ENCODE data around the gene KCNMB2. TPM values are rescaled to one million over a fixed set of nuclear protein-coding genes. Genes with fewer than 3 reads are reported as not detected.
"Not testable (repeated sequence)": the region's sequence is repeated elsewhere in the genome, so short reads cannot be mapped to it uniquely, and the experiment has no call there.

Gene KCNMB2
- total RNA-seq, 1 experiment from 2014 or later: not detected

- Mint-ChIP-seq H3K4me1 (no peaks in the 10 kb centered on the region), H3K36me3 (no peaks in the 10 kb centered on the region), H3K4me3 (no peak overlapping the region), H3K27ac (no peak overlapping the region), H3K9me3 (no peaks in the 10 kb centered on the region), H3K27me3 (ENCODE audit: low read depth) (no peaks in the 10 kb centered on the region)
- no peak for DNase-seq (ENCODE audit: low spot score)
- ATAC-seq: no peak
- POLR2A ChIA-PET: no interaction called here
- TF ChIP-seq ZNF232 (CRISPR knock-in tag; IDR thresholded peaks at IDR 0.05) (no peak), ZBTB21 (CRISPR knock-in tag; IDR thresholded peaks at IDR 0.05; ENCODE audit: borderline replicate concordance) (no peak), ATF1 (CRISPR knock-in tag; IDR thresholded peaks at IDR 0.05) (no peak), FOXJ3 (CRISPR knock-in tag; IDR thresholded peaks at IDR 0.05; ENCODE audit: borderline replicate concordance) (no peak), GTF2I (CRISPR knock-in tag; conservative IDR thresholded peaks at IDR 0.05) (no peak), SMAD3 (CRISPR knock-in tag; IDR thresholded peaks at IDR 0.05; ENCODE audit: borderline replicate concordance) (no peak), RORB (CRISPR knock-in tag; IDR thresholded peaks at IDR 0.05) (no peak), FOXP4 (CRISPR knock-in tag; IDR thresholded peaks at IDR 0.05) (no peak), ZNF423 (CRISPR knock-in tag; IDR thresholded peaks at IDR 0.05) (no peak), TP53 (CRISPR knock-in tag; IDR thresholded peaks at IDR 0.05) (no peak), NR3C1 (CRISPR knock-in tag; conservative IDR thresholded peaks at IDR 0.05; ENCODE audit: low read depth) (no peak), IRF2 (CRISPR knock-in tag; IDR thresholded peaks at IDR 0.05; ENCODE audit: borderline replicate concordance, low read depth) (no peak), ESRRA (CRISPR knock-in tag; IDR thresholded peaks at IDR 0.05; ENCODE audit: borderline replicate concordance) (no peak), E2F4 (CRISPR knock-in tag; IDR thresholded peaks at IDR 0.05; ENCODE audit: borderline replicate concordance, low read depth) (no peak), SMAD4 (CRISPR knock-in tag; IDR thresholded peaks at IDR 0.05) (no peak)
- TF ChIP-seq, protein P1, sequence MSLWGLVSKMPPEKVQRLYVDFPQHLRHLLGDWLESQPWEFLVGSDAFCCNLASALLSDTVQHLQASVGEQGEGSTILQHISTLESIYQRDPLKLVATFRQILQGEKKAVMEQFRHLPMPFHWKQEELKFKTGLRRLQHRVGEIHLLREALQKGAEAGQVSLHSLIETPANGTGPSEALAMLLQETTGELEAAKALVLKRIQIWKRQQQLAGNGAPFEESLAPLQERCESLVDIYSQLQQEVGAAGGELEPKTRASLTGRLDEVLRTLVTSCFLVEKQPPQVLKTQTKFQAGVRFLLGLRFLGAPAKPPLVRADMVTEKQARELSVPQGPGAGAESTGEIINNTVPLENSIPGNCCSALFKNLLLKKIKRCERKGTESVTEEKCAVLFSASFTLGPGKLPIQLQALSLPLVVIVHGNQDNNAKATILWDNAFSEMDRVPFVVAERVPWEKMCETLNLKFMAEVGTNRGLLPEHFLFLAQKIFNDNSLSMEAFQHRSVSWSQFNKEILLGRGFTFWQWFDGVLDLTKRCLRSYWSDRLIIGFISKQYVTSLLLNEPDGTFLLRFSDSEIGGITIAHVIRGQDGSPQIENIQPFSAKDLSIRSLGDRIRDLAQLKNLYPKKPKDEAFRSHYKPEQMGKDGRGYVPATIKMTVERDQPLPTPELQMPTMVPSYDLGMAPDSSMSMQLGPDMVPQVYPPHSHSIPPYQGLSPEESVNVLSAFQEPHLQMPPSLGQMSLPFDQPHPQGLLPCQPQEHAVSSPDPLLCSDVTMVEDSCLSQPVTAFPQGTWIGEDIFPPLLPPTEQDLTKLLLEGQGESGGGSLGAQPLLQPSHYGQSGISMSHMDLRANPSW (CRISPR knock-in tag; conservative IDR thresholded peaks at IDR 0.05; ENCODE audit: low read depth): no peak
- TF ChIP-seq, protein P2, sequence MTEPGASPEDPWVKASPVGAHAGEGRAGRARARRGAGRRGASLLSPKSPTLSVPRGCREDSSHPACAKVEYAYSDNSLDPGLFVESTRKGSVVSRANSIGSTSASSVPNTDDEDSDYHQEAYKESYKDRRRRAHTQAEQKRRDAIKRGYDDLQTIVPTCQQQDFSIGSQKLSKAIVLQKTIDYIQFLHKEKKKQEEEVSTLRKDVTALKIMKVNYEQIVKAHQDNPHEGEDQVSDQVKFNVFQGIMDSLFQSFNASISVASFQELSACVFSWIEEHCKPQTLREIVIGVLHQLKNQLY (CRISPR knock-in tag; IDR thresholded peaks at IDR 0.05): no peak
- CTCF ChIA-PET: no interaction called here
Measured at GRCh38 chr3:178513546-178514380, 22.5 kb upstream of the KCNMB2 start.

GRCh38 chr3:178514401-178514800 lies 21.8 kb upstream of the KCNMB2 start:
- no peaks in the 10 kb centered on the region for H3K4me1 Mint-ChIP-seq
- no peaks in the 10 kb centered on the region for H3K27me3 Mint-ChIP-seq (ENCODE audit: low read depth)
- DNase-seq (ENCODE audit: low spot score) (no peak), ATAC-seq (no peak)
- POLR2A ChIA-PET: no interaction called here
- H3K27ac Mint-ChIP-seq: no peak overlapping the region
- CTCF ChIA-PET: no interaction called here
- no peaks in the 10 kb centered on the region for H3K9me3 Mint-ChIP-seq
- H3K4me3 Mint-ChIP-seq: no peak overlapping the region
- TF ChIP-seq NFE2L1 (CRISPR knock-in tag; IDR thresholded peaks at IDR 0.05) (no peak), ZNF423 (CRISPR knock-in tag; IDR thresholded peaks at IDR 0.05) (no peak), ELF4 (CRISPR knock-in tag; IDR thresholded peaks at IDR 0.05; ENCODE audit: low read depth) (no peak), ESRRA (CRISPR knock-in tag; IDR thresholded peaks at IDR 0.05; ENCODE audit: borderline replicate concordance) (no peak), NR1H2 (CRISPR knock-in tag; IDR thresholded peaks at IDR 0.05) (no peak), CREM (CRISPR knock-in tag; IDR thresholded peaks at IDR 0.05) (no peak), KAT7 (CRISPR knock-in tag; IDR thresholded peaks at IDR 0.05; ENCODE audit: borderline replicate concordance) (no peak), FOXJ3 (CRISPR knock-in tag; IDR thresholded peaks at IDR 0.05; ENCODE audit: borderline replicate concordance) (no peak), CREB1 (CRISPR knock-in tag; IDR thresholded peaks at IDR 0.05) (no peak), E2F1 (CRISPR knock-in tag; IDR thresholded peaks at IDR 0.05) (no peak), OVOL2 (CRISPR knock-in tag; IDR thresholded peaks at IDR 0.05; ENCODE audit: borderline replicate concordance) (no peak)
- no peaks in the 10 kb centered on the region for H3K36me3 Mint-ChIP-seq

GRCh38 chr3:178515076-178515744 lies 21.0 kb upstream of the KCNMB2 start:
- CTCF ChIA-PET; DNase-seq (ENCODE audit: low spot score); ATAC-seq; H3K27me3 Mint-ChIP-seq (ENCODE audit: low read depth); H3K36me3 Mint-ChIP-seq; H3K27ac Mint-ChIP-seq; H3K4me3 Mint-ChIP-seq; H3K4me1 Mint-ChIP-seq; POLR2A ChIA-PET; H3K9me3 Mint-ChIP-seq: not testable (repeated sequence)
